Stimulated activated CD8-positive, alpha-beta memory T cell treated with anti-CD3 and anti-CD28 coated beads, Interleukin-15, amount 100 ng/mL, for 1 hour (primary cell): Measurements from ENCODE around the gene LRRC4C.

Experiments used
- DNase-seq: peaks from one replicate; pipeline ENCODE4 v3.0.0-alpha.2; 2020; ENCODE audit warnings: low read depth

Gene LRRC4C

GRCh38 chr11:41459465-41460401 lies at the start of gene LRRC4C:
Gene LRRC4C, minus strand, starts transcription at chr11:41459652.
- DNase-seq: no peak

GRCh38 chr11:41508121-41508520 lies 48.7 kb upstream of the LRRC4C start:
- DNase-seq: no peak

- DNase-seq: no peak
These were observed 40.0 kb upstream of the LRRC4C start for GRCh38 chr11:41499429-41499828.

DNA sequence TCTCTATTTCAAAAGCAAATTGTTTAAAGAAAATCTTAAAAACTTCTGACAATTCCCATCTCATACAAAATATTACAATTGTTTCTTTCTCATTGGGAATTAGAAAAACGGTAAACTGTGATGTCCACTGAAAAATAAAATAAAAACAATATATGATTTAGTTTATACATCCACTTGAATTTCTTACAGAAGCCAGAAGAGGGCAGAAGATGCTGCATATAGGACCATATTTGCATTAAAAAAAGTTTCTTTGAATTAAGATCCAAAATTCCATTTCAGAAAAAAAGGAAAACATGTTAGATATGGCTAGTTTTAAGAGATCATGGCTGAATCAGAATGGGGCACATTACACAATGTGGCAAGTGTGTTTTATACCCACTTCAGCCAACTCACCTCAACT lies 39.3 kb upstream of the LRRC4C start:
- DNase-seq: no peak

GRCh38 chr11:41497974-41498373 lies 38.5 kb upstream of the LRRC4C start:
- no peak for DNase-seq

GRCh38 chr11:41494716-41495115 lies 35.3 kb upstream of the LRRC4C start:
- DNase-seq: no peak

- DNase-seq: no peak
These were observed 27.0 kb upstream of the LRRC4C start for GRCh38 chr11:41486424-41486823.

- no peak for DNase-seq
These were observed 24.5 kb upstream of the LRRC4C start for GRCh38 chr11:41483956-41484355.

DNA sequence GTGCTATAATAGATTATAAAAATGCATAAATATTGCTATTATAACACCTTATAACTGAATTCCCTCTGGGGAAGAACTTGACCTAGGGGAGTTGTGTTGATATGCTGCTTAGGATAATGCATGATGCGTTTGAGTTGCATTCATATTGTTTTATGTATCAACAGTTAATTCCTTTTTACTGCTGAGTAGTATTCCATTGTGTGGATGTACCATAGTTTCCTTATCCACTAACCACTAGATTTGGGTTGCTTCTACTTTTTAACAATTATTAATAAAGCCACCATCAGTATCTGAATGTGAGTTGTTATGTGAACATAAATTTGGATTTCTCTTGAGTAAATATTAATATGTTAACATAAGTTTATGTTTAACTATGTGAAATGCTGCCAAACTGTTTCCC lies 19.7 kb upstream of the LRRC4C start:
- no peak for DNase-seq

- DNase-seq: no peak
These were observed 1.7 kb upstream of the LRRC4C start for GRCh38 chr11:41461057-41461681.

DNA sequence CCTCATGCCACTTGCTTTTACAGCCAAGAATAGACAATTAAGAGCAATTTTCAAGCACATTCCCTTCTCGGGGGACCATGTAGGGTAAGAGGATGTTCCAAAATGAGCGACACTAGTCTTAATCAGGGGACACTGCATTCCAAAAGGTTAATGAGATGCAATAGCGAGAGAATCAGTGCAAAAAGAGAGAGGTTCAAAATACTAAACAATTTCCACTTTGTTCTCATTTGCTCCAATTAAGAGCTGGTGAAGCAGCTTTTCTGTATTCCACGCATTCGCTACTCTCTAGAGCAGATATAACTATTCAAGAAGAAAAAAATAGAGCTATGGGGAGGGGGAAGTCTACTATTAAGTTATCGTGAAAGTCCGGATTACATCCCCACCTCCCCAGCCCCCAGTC lies 811 bp downstream of the LRRC4C start:
- no peak for DNase-seq

- DNase-seq: no peak
These were observed 1.3 kb downstream of the LRRC4C start for GRCh38 chr11:41458154-41458553.

DNA sequence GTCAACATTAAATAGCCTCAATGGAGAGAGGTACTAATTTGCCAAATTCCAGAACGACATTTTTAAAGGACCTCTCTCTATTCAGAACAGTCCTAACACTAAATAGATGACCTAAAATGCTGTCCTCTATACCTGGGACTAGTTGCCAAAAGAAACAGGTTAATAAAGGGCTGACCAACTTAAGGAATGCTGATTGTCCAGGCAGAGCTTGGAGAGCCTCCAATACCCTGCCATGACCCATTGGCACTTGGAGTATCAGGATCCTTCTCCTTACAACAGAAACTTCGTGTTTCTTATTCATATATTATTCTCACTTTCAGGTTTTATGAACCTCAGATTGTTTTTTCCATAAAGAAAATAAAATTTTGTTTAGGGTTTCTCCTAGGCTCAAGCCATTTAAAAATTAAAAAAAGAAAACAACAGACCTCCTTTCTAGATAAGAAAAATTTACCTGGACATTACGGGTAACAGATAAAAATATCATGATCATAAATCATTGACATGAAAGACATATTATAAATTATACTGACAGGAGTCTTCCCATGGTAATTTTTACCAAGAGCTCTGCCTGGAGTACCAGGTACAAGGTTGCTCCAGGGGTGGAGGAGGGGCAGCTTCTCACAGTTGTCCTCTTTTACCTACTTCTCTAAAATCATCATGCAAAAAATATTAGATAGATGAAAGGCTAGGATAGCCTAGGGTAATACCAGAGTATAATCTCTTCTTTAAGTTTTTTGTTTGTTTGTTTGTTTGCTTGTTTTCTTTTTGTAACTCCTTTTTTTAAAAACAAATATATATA lies 2.0 kb downstream of the LRRC4C start:
- no peak for DNase-seq

- DNase-seq: no peak
These were observed 3.2 kb downstream of the LRRC4C start for GRCh38 chr11:41456269-41456668.

DNA sequence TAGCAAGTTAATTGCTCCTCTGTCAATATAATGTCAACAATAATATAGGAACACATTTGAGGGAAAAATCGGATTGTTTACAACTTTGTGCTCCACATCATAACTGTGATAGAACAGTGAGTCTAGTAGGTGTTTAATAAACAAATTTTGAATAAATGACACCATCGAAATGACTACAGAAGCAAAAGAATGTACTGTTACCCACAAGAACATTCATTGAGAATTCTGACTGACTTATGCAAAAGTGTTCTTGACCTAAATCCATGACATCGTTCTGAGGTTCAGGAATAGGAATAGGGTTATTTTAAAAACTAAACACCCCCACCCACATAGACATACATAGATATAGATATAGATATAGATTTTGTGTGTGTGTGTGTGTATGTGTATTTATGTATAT lies 8.4 kb downstream of the LRRC4C start:
- no peak for DNase-seq

DNA sequence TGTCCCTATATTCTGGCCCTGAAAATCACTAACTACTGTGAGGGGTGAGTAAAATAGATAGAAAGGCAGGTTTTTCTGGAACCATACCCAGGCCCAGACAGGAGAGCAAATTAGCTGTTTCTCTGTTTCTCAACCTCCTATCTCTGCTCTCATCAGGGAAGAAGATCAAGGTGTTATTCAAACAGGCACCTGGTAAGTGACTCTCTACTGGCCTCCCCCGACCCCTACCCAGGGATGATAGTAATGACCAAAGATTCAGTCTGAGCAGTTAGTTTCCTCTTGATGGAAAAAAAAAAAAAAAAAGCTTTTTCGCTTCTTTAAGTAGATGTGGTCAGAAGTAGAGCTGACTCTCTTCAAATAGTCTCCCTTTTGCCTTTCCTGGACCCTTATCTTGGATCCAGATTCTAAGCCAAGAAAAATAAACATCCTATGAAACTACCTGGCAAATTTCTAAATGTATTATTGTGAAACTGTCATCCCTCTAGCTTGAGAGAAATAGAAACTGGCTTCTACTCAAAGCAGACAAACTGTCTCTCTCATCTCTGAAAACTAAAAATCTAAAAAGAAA lies 9.9 kb downstream of the LRRC4C start:
- no peak for DNase-seq

GRCh38 chr11:41446566-41446965 lies 12.9 kb downstream of the LRRC4C start:
- no peak for DNase-seq

DNA sequence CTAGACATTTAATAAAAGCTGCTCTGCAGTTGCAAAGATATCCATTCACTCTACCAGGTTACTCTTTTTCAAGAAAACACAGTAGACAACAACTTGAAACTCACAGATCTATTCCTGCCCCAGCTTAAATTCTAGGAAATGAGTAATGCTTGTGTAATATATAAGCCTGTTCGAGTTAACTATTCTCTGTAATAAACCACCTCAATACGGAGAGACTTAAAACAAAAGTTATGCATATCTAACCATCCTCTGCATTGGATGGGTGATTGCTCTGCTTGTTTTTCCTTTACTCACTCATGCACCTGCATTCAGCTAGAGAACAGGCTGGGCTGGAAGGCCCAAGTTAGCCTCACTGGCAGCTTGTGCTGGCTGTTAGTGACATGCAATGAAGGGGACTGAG lies 13.3 kb downstream of the LRRC4C start:
- no peak for DNase-seq

DNA sequence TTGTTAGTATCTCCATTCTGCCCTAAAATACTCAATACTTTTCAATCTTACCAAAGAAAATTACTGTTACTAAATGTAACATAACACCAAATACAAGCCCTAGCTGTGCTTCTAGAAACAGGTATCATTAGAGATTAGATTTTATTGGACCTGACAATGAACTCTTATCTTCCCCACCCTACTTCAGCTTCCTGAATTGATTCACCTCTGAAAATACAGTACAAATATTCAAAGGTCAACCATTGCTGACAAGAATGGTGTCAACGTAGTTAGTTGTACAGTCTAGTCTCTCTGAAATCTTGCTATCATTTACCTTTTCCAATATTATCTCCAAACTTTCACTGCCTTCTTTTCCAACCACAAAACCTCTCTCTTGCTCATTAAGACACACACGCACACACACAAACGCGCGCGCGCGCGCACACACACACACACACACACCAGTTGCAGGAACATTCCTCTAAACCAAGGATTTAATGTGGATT lies 22.4 kb downstream of the LRRC4C start:
- no peak for DNase-seq

- DNase-seq: no peak
These were observed 23.9 kb downstream of the LRRC4C start for GRCh38 chr11:41435531-41435930.

- DNase-seq: no peak
These were observed 27.7 kb downstream of the LRRC4C start for GRCh38 chr11:41431784-41432183.

DNA sequence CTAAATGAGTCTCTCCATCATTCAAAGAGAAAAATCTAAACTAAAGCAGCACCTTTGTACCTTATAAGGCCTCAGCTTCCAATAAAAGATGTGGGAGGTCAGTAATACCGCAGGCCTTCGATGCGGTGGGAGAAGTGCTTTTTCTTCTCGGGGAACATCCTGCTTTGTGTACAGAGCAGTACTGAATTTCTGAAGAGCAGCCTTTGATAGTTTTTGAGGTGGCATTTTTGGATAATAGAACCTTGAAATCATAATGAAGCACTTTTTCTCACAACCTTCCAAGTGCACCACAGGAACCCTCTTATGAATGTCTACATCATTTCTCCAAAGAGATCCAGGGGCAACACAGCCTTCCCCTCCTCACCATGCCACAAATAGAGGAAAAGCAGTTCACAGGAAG lies 39.6 kb downstream of the LRRC4C start:
- DNase-seq: no peak
